Neural cell (in vitro differentiated cells): Measurements from ENCODE around the gene SLCO3A1.

Experiments used
- CTCF ChIP-seq: fragments of 450-650 bp; IDR thresholded peaks from 2 replicates; pipeline ENCODE4 v1.5.1; 2014; ENCODE audit warnings: antibody characterized with exemption, mild to moderate bottlenecking, moderate library complexity; ENCODE audit not compliant: poor library complexity, severe bottlenecking
- EP300 ChIP-seq: fragments of 450-650 bp; conservative IDR thresholded peaks from 2 replicates; pipeline ENCODE4 v1.6.1; 2014; ENCODE audit warnings: antibody characterized with exemption, mild to moderate bottlenecking, moderate library complexity; ENCODE audit not compliant: poor library complexity, severe bottlenecking
- EZH2 ChIP-seq: fragments of 200-600, 300-800 bp; shearing (Covaris generic), sonication (generic); IDR thresholded peaks from 2 replicates; pipeline ENCODE4 v1.6.1; 2014; ENCODE audit warnings: antibody characterized with exemption, low read length, borderline replicate concordance, mild to moderate bottlenecking; ENCODE audit not compliant: insufficient read depth, poor library complexity, severe bottlenecking
- POLR2AphosphoS5 ChIP-seq: IDR thresholded peaks from 2 replicates; pipeline ENCODE4 v1.6.1; 2012
- RAD21 ChIP-seq: fragments of 450-650 bp; conservative IDR thresholded peaks from 2 replicates; pipeline ENCODE4 v1.6.1; 2014; ENCODE audit warnings: antibody characterized with exemption, mild to moderate bottlenecking, moderate library complexity
- REST ChIP-seq: IDR thresholded peaks from 2 replicates; pipeline ENCODE4 v1.6.1; 2012; ENCODE audit warnings: borderline replicate concordance
- TAF1 ChIP-seq: IDR thresholded peaks from 2 replicates; pipeline ENCODE4 v1.6.1; 2012; ENCODE audit warnings: low read depth

GRCh38 chr15:92159481-92159880 is 306.0 kb downstream of the SLCO3A1 start:
- no peak for TF ChIP-seq POLR2AphosphoS5
- no peak for TF ChIP-seq CTCF
- no peak for TF ChIP-seq EP300
- no peak for TF ChIP-seq EZH2
- TF ChIP-seq REST: no peak
- TF ChIP-seq RAD21: no peak
- TF ChIP-seq TAF1: no peak
